GM12878 (cell line): Measurements from ENCODE around the gene FBXO17.

Source experiments
- EP300 ChIP-seq, 2 experiments: fragments of 150-350 bp in 1 of 2; IDR thresholded peaks; 2 replicates each; pipeline ENCODE4 v1.6.1; 2011 to 2012; ENCODE audit warnings: low read depth in 2 of 2, low read length in 2 of 2, borderline replicate concordance in 1 of 2, improper control_type of control experiment in 1 of 2, inconsistent platforms in 1 of 2; ENCODE audit not compliant: control insufficient read depth in 1 of 2
- EZH2 ChIP-seq: IDR thresholded peaks from 2 replicates; pipeline ENCODE4 v1.6.1; 2012; ENCODE audit warnings: low read depth, mild to moderate bottlenecking, control low read depth, inconsistent platforms, low read length, borderline replicate concordance; ENCODE audit not compliant: control insufficient read depth
- PML ChIP-seq: IDR thresholded peaks from 2 replicates; pipeline ENCODE4 v1.6.1; 2012; ENCODE audit warnings: low read length, inconsistent platforms
- POLR2AphosphoS5 ChIP-seq: IDR thresholded peaks from 2 replicates; pipeline ENCODE4 v1.6.1; 2011; ENCODE audit warnings: mild to moderate bottlenecking, low read length, inconsistent platforms
- SIN3A ChIP-seq: IDR thresholded peaks from 2 replicates; pipeline ENCODE4 v1.6.1; 2012; ENCODE audit warnings: low read depth, low read length, improper control_type of control experiment
- TF ChIP-seq, protein P1 (sequence below): IDR thresholded peaks from 2 replicates; pipeline ENCODE4 v1.6.1; 2012; ENCODE audit warnings: low read depth, low read length, improper control_type of control experiment
- TF ChIP-seq, protein P2 (sequence below), 3 experiments: IDR thresholded peaks in 2 of 3; conservative IDR thresholded peaks in 1 of 3; 2 replicates each; pipeline ENCODE4 v1.5.1; 2011; ENCODE audit warnings: low read depth in 3 of 3, low read length in 3 of 3, mild to moderate bottlenecking in 3 of 3, control low read depth in 2 of 3, moderate library complexity in 2 of 3, inconsistent platforms in 1 of 3, mixed read lengths in 1 of 3; ENCODE audit not compliant: control insufficient read depth in 2 of 3, insufficient read depth in 1 of 3; ENCODE audit errors: extremely low read depth in 1 of 3

DNA sequence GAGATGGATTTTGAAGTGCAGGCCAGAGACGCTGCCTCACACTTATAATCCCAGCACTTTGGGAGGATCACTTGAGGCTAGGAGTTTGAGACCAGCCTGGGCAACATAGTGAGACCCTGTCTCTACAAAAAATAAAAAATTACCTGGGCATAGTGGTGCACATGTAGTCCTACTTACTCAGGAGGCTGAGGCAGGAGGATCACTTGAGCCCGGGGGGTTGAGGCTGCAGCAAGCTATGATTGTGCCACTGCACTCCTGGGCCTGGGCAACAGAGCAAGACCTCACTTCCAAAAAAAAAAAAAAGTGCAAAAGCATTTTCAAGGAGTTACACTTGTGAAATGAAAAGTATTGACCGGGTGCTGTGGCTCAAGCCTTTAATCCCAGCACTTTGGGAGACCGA lies 27.6 kb upstream of the FBXO17 start:
- TF ChIP-seq, protein P1, sequence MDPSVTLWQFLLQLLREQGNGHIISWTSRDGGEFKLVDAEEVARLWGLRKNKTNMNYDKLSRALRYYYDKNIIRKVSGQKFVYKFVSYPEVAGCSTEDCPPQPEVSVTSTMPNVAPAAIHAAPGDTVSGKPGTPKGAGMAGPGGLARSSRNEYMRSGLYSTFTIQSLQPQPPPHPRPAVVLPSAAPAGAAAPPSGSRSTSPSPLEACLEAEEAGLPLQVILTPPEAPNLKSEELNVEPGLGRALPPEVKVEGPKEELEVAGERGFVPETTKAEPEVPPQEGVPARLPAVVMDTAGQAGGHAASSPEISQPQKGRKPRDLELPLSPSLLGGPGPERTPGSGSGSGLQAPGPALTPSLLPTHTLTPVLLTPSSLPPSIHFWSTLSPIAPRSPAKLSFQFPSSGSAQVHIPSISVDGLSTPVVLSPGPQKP: no peak
- TF ChIP-seq EP300 (IDR thresholded peaks at IDR 0.05; ENCODE audit: borderline replicate concordance in 1 of 2, control insufficient read depth in 1 of 2, low read depth in 2 of 2, low read length in 2 of 2) (no peak), PML (no peak), EZH2 (no peak), POLR2AphosphoS5 (no peak), SIN3A (no peak)
- TF ChIP-seq, protein P2, sequence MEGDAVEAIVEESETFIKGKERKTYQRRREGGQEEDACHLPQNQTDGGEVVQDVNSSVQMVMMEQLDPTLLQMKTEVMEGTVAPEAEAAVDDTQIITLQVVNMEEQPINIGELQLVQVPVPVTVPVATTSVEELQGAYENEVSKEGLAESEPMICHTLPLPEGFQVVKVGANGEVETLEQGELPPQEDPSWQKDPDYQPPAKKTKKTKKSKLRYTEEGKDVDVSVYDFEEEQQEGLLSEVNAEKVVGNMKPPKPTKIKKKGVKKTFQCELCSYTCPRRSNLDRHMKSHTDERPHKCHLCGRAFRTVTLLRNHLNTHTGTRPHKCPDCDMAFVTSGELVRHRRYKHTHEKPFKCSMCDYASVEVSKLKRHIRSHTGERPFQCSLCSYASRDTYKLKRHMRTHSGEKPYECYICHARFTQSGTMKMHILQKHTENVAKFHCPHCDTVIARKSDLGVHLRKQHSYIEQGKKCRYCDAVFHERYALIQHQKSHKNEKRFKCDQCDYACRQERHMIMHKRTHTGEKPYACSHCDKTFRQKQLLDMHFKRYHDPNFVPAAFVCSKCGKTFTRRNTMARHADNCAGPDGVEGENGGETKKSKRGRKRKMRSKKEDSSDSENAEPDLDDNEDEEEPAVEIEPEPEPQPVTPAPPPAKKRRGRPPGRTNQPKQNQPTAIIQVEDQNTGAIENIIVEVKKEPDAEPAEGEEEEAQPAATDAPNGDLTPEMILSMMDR (IDR thresholded peaks at IDR 0.05 in 2 of 3, conservative IDR thresholded peaks at IDR 0.05 in 1 of 3; ENCODE audit: control insufficient read depth in 2 of 3, extremely low read depth in 1 of 3, insufficient read depth in 1 of 3, low read depth in 3 of 3, low read length in 3 of 3): no peak
